Fibroblast of pulmonary artery (primary cell): ENCODE results near the gene SUPT16H.
"Not testable (repeated sequence)": the region's sequence is repeated elsewhere in the genome, so short reads cannot be mapped to it uniquely, and the experiment has no call there.

ENCODE experiments used
- DNase-seq: peaks from one replicate; pipeline ENCODE4 v3.0.0-alpha.2; 2010; ENCODE audit warnings: low read depth
- H3K4me3 ChIP-seq: replicated peaks from 2 replicates; pipeline ENCODE4 v1.5.1; 2011; ENCODE audit warnings: low read depth, mild to moderate bottlenecking, control low read depth, low read length, moderate library complexity
- TF ChIP-seq, protein P1 (sequence below): IDR thresholded peaks from 2 replicates; pipeline ENCODE4 v1.5.1; 2011; ENCODE audit warnings: mild to moderate bottlenecking, control low read depth, low read length, inconsistent platforms; ENCODE audit errors: missing control alignments

Gene SUPT16H

DNA sequence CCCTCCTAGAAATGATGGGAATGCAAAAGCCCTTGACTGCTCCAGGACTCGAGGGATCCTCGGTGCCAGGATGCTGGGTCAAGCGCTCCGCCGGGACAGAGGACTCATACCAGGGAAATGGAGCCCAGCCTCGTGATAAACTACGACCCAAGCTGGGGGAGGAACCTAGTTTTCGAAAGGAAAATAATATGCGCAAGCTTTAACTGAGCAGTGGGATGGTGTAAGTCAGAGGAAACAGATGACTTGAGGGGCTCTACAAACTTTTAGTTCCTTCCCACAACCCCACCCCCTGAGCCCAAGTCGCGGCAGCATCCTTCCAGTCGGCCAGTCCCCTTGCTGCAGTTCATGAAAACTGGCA is 654 bp upstream of the SUPT16H start:
- TF ChIP-seq, protein P1, sequence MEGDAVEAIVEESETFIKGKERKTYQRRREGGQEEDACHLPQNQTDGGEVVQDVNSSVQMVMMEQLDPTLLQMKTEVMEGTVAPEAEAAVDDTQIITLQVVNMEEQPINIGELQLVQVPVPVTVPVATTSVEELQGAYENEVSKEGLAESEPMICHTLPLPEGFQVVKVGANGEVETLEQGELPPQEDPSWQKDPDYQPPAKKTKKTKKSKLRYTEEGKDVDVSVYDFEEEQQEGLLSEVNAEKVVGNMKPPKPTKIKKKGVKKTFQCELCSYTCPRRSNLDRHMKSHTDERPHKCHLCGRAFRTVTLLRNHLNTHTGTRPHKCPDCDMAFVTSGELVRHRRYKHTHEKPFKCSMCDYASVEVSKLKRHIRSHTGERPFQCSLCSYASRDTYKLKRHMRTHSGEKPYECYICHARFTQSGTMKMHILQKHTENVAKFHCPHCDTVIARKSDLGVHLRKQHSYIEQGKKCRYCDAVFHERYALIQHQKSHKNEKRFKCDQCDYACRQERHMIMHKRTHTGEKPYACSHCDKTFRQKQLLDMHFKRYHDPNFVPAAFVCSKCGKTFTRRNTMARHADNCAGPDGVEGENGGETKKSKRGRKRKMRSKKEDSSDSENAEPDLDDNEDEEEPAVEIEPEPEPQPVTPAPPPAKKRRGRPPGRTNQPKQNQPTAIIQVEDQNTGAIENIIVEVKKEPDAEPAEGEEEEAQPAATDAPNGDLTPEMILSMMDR, result no peak
- peak overlapping the region; percentile 98 for H3K4me3 ChIP-seq
- no peak for DNase-seq

DNA sequence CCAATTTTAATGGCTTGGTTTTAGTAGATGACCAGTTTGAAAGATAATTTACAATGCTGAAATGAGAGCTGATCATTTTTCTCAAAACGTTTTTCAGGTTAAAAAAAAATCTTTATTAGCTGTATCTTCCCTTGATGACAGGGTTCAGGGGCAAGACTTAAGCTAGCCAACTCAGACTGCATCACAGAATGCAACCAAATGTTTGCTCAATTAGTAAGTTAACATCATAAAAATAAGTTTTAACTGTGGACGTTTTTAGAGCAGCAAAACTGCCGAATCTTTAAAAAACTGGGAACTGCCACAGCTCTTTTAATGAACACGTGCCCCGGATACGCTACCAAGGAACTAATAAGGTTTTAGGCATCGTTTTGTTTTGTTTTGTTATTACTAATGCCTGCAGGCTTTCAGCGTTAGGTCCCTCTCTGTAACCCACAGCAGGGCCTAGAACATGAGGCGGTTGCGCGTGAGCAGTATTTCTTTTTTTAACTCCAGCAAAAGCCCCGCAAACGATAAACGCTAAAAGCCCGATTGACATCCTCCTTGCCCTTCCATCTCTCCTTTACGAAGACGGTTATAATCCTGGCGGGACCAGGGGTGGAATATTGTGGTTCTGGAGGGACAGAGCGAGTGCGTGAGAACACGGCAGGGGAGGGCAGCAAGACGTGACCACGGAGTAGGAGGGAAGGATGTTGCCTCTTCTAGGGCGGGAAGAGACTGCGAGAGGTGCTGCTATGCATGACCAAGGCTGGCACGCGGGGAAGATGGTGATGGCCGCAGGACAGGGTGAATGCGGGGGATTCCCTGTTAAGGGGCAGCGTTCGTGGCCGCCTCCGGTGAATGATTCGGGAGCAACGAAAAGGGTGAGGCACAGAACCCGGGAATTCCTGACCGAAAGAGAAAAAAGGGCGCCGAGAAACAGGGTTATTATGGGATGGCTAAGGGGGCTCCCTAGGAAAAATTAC is 652 bp downstream of the SUPT16H start:
- TF ChIP-seq, protein P1, result no peak
- DNase-seq, result peak; percentile 52
- H3K4me3 ChIP-seq, result peak overlapping the region; percentile 98

DNA sequence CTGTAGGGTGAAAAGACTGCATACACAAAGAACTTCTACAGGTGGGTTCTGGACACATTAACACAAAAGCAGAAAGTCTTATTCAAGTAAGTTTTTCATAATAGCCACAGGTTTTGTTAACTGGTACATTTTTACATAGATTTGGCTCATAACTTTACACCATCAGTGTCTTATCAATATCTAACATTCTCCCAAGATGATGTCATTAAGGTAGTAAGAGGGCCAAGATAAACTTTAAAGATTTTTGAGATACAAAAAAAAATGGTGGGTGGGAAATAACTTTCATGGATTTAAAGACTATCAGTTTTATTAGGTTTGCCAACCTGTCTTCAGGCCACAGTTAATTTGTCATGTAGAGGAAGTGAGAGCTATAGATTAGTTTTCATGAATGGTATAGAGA is 1.7 kb downstream of the SUPT16H start:
- TF ChIP-seq, protein P1, result no peak
- H3K4me3 ChIP-seq, result peak overlapping the region; percentile 9

DNA sequence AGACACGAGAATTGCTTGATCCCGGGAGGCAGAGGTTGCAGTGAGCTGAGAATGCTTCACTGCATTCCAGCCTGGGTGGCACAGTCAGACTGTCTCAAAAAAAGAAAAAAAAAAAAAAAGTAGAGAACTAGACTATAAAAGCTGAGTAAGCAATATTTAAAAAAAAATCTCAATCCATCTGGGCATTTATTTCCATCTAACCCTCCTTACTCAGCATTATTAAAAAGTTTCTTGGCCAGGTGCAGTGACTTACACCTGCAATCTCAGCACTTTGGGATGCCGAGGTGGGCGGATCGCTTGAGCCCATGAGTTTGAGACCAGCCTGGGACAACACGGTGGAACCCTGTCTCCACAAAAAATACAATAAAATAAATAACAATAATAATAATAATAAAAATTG is 4.5 kb downstream of the SUPT16H start:
- DNase-seq, result no peak
- H3K4me3 ChIP-seq, result no peak overlapping the region
- TF ChIP-seq, protein P1, result no peak

More for the DNA sequence above, 1.7 kb downstream of the SUPT16H start:
- no peak for DNase-seq

DNA sequence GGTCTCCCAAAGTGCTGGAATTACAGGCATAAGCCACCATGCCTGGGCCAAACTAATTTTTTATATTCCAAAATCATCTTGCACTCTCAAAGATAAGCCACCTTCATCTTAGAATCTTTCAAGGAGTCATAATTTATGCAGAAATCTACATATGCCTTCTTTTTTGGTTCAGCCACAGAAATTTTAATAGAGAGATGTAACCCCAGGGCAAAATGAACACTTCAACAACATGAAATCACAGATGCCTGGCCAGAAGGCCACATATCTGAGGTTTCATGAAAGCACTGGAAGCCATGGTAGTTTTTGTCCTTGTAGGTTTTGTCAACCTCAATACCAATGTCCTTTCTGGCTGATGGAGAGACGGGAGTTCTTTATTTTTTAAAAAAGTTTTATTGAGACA is 9.8 kb downstream of the SUPT16H start:
- no peak overlapping the region for H3K4me3 ChIP-seq
- TF ChIP-seq, protein P1, result no peak
- no peak for DNase-seq

DNA sequence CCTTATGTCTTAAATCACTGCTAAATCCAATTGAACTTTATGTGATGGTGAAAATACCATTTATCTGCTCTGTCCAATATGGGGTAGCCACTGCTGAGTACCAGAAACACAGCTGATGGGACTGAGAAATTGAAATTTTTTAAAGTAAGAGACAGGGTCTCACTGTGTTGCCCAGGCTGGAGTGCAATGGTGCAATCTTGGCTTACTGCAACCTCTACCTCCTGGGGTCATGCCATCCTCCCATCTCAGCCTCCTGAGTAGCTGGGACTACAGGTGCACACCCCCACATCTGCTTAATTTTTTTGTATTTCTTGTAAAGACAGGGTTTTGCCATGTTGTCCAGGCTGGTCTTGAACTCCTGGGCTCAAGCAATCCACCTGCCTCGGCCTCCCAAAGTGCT is 11.0 kb downstream of the SUPT16H start:
- DNase-seq, result not testable (repeated sequence)

DNA sequence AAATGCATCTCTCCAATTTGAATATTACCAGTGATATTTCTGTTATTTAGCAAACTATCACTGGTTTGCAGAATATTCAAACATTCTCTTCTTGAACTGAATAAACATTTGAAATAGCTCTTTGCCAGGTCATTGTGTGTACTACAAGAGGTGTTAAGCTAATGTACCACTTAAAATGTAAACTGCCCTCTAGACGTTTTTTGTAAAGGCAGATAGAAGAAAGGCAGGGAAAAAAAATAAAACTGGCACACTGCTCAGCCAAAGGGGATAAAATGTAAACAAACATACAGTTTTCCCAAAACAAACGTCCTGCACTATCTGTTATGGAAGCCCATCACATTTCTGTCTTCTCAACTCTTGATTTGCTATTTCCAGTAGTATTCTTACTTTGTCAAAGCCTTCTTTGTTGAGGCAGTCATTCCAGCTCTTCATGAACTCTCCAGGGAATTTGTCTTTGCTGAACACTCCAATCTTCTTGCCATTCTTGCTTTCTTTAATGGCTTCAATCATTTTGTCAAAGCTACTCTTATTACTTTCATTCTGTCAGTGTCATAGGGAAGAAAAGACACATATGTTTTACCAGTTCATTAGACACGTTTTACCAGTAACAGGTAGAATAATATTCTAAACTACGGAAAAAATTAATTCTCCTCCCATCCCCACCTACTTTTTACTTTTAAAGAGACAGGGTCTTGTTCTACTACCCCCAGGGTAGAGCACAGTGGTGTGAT is 13.7 kb downstream of the SUPT16H start:
- no peak for DNase-seq
- H3K4me3 ChIP-seq, result no peak overlapping the region

More for the DNA sequence above, 11.0 kb downstream of the SUPT16H start:
- H3K4me3 ChIP-seq, result not testable (repeated sequence)

More for the DNA sequence above, 13.7 kb downstream of the SUPT16H start:
- TF ChIP-seq, protein P1, result no peak
